Stromal cell of bone marrow (primary cell): ENCODE results near the gene SFT2D3.

Source experiments
- DNase-seq: peaks from one replicate; pipeline ENCODE4 v3.0.0-alpha.2; 2012; ENCODE audit warnings: low read depth

SFT2D3 gene

GRCh38 chr2:127664065-127664894 lies 37.0 kb upstream of the SFT2D3 start:
- DNase-seq, result no peak

DNA sequence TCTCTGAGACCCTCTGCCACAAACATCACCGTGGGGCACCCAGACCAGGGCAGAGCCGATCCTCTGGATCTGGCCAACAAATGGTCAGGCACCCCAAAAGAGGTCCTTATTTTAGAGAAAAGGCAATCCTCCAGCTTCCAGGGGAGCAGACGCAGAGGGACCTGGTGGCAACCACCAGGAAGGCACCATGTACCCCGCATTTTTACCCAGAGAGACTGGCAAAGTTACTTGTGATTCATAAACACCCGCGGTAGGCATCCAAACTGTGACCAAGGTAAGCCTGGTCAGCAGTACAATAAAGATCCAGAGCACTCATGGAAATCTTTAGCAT lies 36.4 kb upstream of the SFT2D3 start:
- no peak for DNase-seq

DNA sequence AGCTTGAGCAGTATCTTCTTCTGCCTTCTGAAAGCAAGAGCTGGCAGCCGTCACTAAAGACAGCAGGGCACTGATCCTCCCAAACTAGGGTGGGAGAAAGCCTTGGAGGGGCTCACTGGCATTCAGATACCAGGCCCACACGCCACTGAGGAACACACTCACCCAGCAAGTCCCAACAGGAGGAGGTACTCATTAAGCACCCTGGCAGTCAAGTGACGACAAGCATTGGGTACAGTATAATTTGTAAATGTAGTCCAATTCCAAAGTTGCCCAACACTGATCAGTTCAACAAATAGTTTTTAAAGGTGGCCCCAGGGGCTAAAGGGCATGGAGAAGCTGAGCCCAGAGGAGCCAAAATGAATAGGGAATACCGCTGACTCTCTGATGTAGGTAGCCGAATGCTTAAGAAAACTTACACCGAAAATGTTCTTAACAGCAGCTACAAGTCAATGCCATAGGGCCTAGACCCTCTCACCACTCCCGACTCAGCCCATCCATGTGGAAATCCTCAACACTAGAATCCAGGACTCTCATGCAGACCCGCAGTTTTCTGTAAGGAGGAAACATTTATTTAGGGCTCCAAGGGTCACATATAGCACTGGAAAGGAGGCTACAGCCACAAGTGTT lies 35.9 kb upstream of the SFT2D3 start:
- DNase-seq, result no peak

DNA sequence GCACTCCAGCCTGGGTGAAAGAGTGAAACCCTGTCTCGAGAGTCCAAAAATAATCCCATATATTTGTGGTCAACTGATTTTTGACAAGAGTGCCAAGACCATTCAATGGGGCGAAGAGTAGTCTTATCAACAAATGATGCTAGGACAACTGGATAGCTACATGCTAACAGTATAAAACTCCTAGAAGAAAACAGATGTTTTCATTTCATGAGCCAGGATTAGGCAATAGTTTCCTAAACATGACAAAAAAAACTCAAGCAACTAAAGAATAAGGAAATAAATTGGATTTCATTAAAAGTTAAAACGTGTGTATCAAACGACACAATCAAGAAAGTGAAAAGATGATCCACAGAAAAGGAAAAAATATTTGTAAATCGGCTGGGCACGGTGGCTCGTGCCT lies 32.2 kb upstream of the SFT2D3 start:
- no peak for DNase-seq

DNA sequence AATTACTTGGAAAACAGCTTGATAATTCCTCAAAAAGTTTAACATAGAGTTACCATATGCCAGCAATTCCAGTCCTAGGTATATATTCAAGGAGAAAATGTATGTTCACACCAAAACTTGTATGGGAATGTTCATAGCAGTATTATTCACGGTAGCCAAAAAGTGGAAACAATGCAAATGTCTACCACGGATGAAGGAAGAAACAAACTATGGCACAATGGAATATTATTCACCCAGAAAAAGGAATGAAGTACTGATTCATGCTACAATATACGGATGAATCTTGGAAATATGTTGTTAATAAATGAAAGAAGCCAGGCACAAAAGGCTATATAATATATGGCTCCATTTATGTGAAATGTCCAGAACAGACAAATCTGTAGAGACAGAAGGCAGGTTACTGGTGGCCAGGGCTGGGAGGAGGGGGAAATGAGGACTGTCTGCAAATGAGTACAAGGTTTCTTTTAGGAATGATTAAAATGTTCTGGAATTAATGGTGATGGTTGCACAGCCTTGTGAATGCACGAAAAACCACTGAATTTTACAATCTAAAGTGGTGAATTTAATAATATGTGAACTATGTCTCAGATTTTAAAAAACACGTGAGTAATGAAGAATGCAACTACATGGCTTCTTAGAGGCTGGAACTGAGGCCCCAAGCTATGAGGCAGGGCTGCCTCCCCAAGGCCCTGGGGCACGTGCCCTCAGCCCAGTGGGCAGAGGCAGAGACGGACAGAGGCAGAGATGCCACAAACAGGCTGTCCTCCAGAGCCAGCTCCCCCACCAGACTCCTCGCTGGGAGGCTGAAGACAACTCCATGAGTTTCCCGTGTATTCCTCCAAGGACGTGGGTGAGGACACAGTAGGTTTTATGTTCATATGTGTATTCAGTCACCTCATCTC lies 31.0 kb upstream of the SFT2D3 start:
- no peak for DNase-seq

GRCh38 chr2:127670957-127671290 lies 30.4 kb upstream of the SFT2D3 start:
- DNase-seq, result no peak

- no peak for DNase-seq
These were observed 29.6 kb upstream of the SFT2D3 start for GRCh38 chr2:127671557-127672302.

GRCh38 chr2:127672341-127673224 lies 28.7 kb upstream of the SFT2D3 start:
- DNase-seq, result no peak

GRCh38 chr2:127673291-127674069 lies 27.8 kb upstream of the SFT2D3 start:
- DNase-seq, result no peak

- no peak for DNase-seq
These were observed 26.8 kb upstream of the SFT2D3 start for GRCh38 chr2:127674241-127675209.

GRCh38 chr2:127675331-127676261 lies 25.7 kb upstream of the SFT2D3 start, which contains the start of gene LIMS2:
LIMS2 (minus strand) TSS chr2:127675530; CDS start chr2:127675024, 506 bp downstream.
- DNase-seq, result no peak

DNA sequence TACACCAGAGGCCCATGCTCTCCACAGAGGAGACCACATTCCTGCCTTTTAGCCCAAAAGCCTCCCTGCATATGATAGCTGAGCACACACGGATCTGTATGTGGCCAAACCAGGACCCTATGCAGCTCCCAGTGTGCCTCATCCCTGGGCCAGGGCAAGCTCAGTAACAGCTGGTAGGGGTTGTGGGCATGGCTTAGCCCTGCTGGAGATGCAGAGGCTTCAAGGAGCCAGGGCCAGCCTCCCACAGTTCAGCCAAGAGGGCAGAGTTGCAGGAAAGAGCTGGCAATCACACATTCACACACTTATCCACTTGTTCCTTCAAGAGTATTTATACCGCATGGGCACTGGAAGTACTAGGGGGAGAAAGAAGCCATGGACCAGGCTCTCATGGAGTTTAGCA lies 24.4 kb upstream of the SFT2D3 start:
- DNase-seq, result no peak

DNA sequence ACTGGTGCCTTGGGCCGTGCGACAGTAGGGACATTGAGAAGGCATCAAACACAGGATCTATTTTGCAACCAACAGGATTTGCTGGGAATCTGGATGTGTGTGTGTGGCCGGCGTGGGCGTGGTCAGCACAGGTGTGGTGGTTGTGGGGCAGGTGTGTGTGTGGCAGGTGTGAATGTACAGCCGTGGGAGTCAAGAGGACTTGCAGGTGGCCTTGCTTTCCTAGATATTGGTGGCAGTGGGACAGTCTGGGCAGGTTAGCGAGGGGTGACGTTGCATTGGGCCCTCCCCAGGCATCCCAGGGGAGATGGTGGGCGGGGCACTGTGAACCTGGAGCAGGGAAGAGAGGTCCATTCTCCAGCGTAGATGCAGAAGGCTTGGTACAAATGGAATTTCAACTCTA lies 22.8 kb upstream of the SFT2D3 start:
- no peak for DNase-seq

DNA sequence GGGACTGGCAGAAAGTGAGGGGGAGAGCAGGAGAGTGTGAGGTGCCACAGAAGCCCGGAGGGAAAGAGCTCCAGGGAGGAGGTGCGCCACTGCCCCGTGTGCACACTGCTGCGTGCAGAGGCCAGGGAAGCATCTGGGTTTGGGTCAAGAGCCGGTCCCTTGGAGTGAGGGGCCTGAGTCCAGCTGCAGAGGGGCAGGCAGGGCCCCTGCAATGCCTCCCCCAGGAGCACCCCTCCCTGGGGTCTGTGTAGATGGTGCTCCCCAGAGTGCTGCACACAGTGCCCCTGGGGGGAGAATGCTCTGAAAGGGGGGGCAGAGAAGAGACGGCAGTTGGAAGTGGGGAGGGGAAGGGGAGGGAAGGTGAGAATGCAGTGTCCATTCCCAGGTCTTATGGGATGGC lies 22.3 kb upstream of the SFT2D3 start:
- no peak for DNase-seq

- DNase-seq, result no peak
These were observed 21.5 kb upstream of the SFT2D3 start for GRCh38 chr2:127679680-127680361.

DNA sequence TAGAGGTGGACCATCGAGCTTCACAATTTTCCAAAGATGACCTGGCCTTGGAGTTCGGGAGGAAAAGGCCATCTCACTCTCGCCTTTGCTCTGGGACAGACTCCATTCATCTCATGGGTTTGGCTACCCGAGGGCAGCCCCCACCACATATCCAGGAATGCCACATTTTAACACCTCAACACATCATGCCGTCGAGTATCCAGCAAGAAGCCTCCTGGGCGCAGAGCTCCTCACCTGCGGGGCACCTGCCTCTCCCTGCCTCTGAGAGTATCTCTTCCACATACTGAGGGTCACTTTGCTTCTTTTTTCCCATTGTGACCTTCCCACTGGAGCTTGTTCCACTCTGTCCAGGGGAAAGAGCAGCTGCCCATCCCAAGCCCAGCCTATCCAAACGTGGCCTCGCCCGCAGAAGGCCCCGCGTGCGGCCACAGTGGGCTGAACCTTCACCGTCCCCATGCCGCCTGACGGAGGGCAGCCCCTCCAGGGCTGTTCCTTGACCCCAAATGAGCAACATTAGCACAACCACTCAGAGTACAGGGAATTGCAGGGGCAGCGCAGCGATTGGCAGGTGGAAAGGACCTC lies 20.5 kb upstream of the SFT2D3 start:
- no peak for DNase-seq

- DNase-seq, result no peak
These were observed 20.0 kb upstream of the SFT2D3 start for GRCh38 chr2:127681288-127681804.
